Lower lobe of right lung (tissue), 2 donors: ENCODE data around the gene ZNRF2. TPM values are rescaled to one million over a fixed set of nuclear protein-coding genes. Genes with fewer than 3 reads are reported as not detected.
"Not testable (repeated sequence)": the region's sequence is repeated elsewhere in the genome, so short reads cannot be mapped to it uniquely, and the experiment has no call there.

Experiments
- ATAC-seq, 2 donors: fragments of 200-7000 bp; cut with Tn5 transposase; one replicate each; pipeline ENCODE4 v1.9.1; 2020 to 2022; ENCODE audit warnings: mild to moderate bottlenecking in 2 of 2, moderate library complexity in 2 of 2
- DNase-seq: peaks from one replicate; pipeline ENCODE4 v3.0.0-alpha.2; 2020
- H3K27ac ChIP-seq: fragments of 200-600 bp; one replicate; pipeline ENCODE4 v1.8.0; 2022
- H3K27me3 ChIP-seq: fragments of 200-600 bp; one replicate; pipeline ENCODE4 v1.8.0; 2022; ENCODE audit warnings: low read depth
- H3K36me3 ChIP-seq: fragments of 200-600 bp; one replicate; pipeline ENCODE4 v1.8.0; 2022; ENCODE audit warnings: mild to moderate bottlenecking
- H3K4me1 ChIP-seq: fragments of 200-600 bp; one replicate; pipeline ENCODE4 v1.8.0; 2022
- H3K4me3 ChIP-seq: fragments of 200-600 bp; one replicate; pipeline ENCODE4 v1.8.0; 2022; ENCODE audit warnings: mild to moderate bottlenecking
- H3K9me3 ChIP-seq: fragments of 200-600 bp; one replicate; pipeline ENCODE4 v1.8.0; 2022
- CTCF ChIP-seq: fragments of 200-600 bp; IDR thresholded peaks from one replicate; pipeline ENCODE4 v1.8.0; 2022; ENCODE audit warnings: antibody characterized with exemption, mild to moderate bottlenecking
- intact Hi-C: fragments of 100-400 bp; cut with DNase I; formaldehyde crosslinking; loops from one replicate; pipeline ENCODE4 v1.11.0; 2022
- total RNA-seq: library from RNA; stranded (reverse); fragmentation: NEBNext Ultra II Directional; extraction: Animal tissue kit (Norgen Biotek cat#: 25700); gene quantifications from one replicate; pipeline ENCODE4 v1.2.1, GENCODE V29; 2021
- donor health status: DM: no; HTN: yes; CAD: no; lungs with severe emphysema.

Gene ZNRF2
- total RNA-seq, 1 donor from 2014 or later: 26.6 TPM

GRCh38 chr7:30282735-30283134, 1.7 kb upstream of the ZNRF2 start:
- Histone ChIP-seq H3K27ac (no peak overlapping the region), H3K9me3 (no peaks in the 10 kb centered on the region), H3K4me1 (peaks cover 36% of the 10 kb centered on the region), H3K27me3 (no peaks in the 10 kb centered on the region), H3K36me3 (no peaks in the 10 kb centered on the region), H3K4me3 (no peak overlapping the region)
- ATAC-seq (no peak), DNase-seq (no peak)
- no peak for TF ChIP-seq CTCF
- intact Hi-C loops: no loop called here

DNA sequence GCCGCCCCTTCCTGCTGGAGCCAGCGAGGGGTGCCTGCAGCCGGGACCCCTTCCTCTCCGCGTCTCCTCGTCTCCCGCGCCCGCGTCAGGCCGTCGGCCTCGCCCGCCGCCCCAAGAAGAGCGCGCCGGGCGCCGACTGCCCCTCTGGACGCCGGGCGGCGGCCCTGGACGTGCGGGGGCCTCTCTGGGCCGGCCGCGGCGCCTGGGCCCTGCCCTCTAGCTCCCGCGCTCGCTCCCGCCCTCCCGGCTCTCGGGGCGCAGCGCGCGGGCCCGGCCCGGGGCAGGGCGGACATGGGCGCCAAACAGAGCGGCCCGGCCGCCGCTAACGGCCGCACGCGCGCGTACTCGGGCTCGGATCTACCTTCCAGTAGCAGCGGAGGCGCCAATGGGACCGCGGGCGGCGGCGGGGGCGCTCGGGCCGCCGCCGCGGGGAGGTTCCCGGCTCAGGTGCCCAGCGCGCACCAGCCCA, 704 bp downstream of the ZNRF2 start:
- intact Hi-C loops: no loop called here
- Histone ChIP-seq H3K9me3 (no peaks in the 10 kb centered on the region), H3K4me3 (peak overlapping the region; percentile 66), H3K27me3 (no peaks in the 10 kb centered on the region), H3K36me3 (no peaks in the 10 kb centered on the region), H3K4me1 (peaks cover 47% of the 10 kb centered on the region), H3K27ac (peak overlapping the region; percentile 98)
- ATAC-seq (peak; percentile 42 to 51), DNase-seq (peak; percentile 65)
- TF ChIP-seq CTCF: no peak

- Histone ChIP-seq H3K9me3 (no peaks in the 10 kb centered on the region), H3K4me3 (peak overlapping the region; percentile 66), H3K4me1 (peaks cover 52% of the 10 kb centered on the region), H3K27ac (peak overlapping the region; percentile 98), H3K36me3 (no peaks in the 10 kb centered on the region), H3K27me3 (no peaks in the 10 kb centered on the region)
- intact Hi-C loops: no loop called here
- no peak for TF ChIP-seq CTCF
- ATAC-seq (no peak), DNase-seq (peak; percentile 68)
These were observed 1.3 kb downstream of the ZNRF2 start for GRCh38 chr7:30285536-30286284.

DNA sequence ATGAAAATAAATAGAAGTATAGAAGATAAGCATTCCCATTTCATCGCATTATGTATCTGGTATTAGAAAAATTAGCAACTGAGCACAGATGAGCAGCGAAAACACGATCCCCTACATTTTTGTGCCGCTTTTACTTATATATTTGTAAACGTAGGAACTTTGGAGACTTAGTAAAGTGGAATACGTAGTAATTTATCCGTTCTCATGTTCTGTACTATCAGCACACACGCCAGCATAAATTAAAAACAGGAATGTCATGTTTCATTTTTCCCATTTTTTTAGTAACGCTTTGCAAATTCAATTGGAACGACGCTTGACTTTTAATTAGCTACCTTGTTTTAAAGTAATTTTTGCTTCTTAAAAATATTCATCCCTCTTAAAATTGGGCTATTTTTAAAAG, 2.4 kb downstream of the ZNRF2 start:
- peak overlapping the region; percentile 98 for H3K27ac ChIP-seq
- TF ChIP-seq CTCF: no peak
- intact Hi-C loops: no loop called here
- DNase-seq: no peak
- peak overlapping the region; percentile 66 for H3K4me3 ChIP-seq
- ATAC-seq: no peak
- H3K36me3 ChIP-seq: no peaks in the 10 kb centered on the region
- H3K4me1 ChIP-seq: peaks cover 56% of the 10 kb centered on the region
- no peaks in the 10 kb centered on the region for H3K27me3 ChIP-seq
- no peaks in the 10 kb centered on the region for H3K9me3 ChIP-seq

DNA sequence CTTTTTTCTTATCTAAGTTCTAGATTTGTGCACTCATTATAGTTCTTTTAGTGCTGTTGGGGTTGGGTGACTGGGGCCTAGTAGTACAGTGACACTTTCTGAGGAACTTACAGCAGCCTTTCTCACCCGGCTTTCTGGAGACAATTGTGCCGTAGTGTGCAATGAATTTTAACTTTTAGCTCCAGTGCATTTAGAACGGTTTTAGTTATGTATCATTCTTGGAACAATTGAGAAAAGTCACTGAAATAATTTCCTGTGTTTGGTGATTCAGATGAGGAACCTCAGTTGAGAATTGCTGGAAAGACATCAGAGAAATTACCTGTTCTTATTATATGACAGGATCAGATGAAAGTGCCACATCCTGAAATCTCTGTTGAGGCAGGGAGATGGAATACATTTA, 3.2 kb downstream of the ZNRF2 start:
- H3K27ac ChIP-seq, H3K27me3 ChIP-seq, H3K9me3 ChIP-seq, H3K36me3 ChIP-seq, ATAC-seq, DNase-seq, intact Hi-C loops: not testable (repeated sequence)
- H3K4me1 ChIP-seq: peaks cover 50% of the 10 kb centered on the region
- H3K4me3 ChIP-seq: peak overlapping the region; percentile 66

DNA sequence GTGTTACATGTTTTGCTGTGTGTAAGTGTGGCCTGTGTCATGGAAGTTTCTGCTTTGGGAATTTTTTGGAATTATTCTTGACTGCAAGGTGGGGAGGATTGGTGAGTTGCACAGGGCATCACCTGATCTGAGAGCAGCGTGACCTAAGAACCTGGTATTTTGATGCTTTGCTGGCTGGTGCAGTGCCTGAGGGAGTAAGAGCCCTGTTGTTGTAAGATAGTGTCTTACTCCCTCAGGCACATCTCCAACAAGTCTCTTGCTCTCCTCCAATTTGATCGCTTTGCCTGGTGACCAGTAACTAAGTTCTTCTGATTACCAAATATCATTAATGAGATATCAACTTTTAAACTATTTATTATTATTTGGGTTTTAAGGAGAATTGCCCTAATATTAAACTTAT, 5.2 kb downstream of the ZNRF2 start:
- H3K36me3 ChIP-seq, H3K27me3 ChIP-seq, ATAC-seq, H3K4me3 ChIP-seq, intact Hi-C loops, H3K9me3 ChIP-seq, DNase-seq, H3K27ac ChIP-seq: not testable (repeated sequence)
- H3K4me1 ChIP-seq: peaks cover 44% of the 10 kb centered on the region

DNA sequence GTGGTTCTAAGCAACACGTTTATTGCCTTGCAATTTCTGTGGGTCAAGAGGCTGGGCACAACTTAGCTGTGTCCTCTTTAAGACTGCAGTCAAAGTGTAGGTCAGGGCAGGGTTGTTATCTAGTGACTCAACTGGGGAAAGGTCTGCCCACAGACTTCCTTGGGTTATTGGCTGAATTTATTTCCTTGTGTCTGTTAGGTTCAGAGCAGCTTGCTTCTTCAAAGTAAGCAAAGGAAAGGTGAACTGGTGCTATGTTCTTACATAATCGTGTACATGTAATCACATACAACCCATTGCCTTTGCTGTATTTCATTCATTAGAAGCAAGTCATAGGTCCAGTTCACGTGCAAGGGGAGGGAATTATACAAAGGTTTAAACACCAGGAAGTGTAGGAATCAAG, 5.9 kb downstream of the ZNRF2 start:
- ATAC-seq: peak; percentile 30 to 47
- H3K4me3 ChIP-seq, H3K27me3 ChIP-seq, H3K27ac ChIP-seq, H3K9me3 ChIP-seq, H3K36me3 ChIP-seq, DNase-seq, intact Hi-C loops: not testable (repeated sequence)
- peaks cover 44% of the 10 kb centered on the region for H3K4me1 ChIP-seq

GRCh38 chr7:30292416-30293038, 8.1 kb downstream of the ZNRF2 start:
- intact Hi-C loops, H3K36me3 ChIP-seq, H3K9me3 ChIP-seq, H3K27me3 ChIP-seq, ATAC-seq, H3K27ac ChIP-seq, DNase-seq, H3K4me3 ChIP-seq: not testable (repeated sequence)
- peaks cover 43% of the 10 kb centered on the region for H3K4me1 ChIP-seq

GRCh38 chr7:30296304-30296703, 11.9 kb downstream of the ZNRF2 start:
- intact Hi-C loops, H3K27me3 ChIP-seq, H3K36me3 ChIP-seq, H3K27ac ChIP-seq, H3K9me3 ChIP-seq, H3K4me3 ChIP-seq, ATAC-seq, DNase-seq: not testable (repeated sequence)
- H3K4me1 ChIP-seq: peaks cover 16% of the 10 kb centered on the region

DNA sequence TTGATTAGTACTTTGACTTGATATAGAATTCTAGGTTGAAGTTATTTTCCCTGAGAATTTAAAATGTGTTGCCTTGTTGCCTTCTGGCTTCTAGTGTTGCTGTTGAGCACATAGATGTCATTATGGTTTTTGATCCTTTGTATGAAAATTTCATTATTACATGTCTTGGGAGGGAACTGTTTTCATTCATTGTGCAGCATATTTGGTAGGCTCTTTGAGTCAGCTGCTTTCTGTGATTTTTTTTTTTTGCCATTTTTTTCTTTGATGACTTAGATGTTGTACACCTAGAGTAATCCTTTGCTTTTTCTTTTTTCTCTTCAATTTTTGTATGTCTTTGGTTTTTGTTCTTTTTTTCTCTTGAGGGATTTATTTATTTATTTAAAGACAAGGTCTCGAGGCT, 13.1 kb downstream of the ZNRF2 start:
- H3K9me3 ChIP-seq, DNase-seq, H3K4me3 ChIP-seq, H3K27me3 ChIP-seq, intact Hi-C loops, ATAC-seq, H3K36me3 ChIP-seq, H3K27ac ChIP-seq: not testable (repeated sequence)
- peaks cover 16% of the 10 kb centered on the region for H3K4me1 ChIP-seq
